ENCODE data around the gene CAMK1D. TPM values are rescaled to one million over a fixed set of nuclear protein-coding genes. Genes with fewer than 3 reads are reported as not detected.

Gene CAMK1D
- total and polyA plus RNA-seq, 10 of the 15 experiments (the other 5 are each of a cell fraction or from before 2014, with no cell fraction given): 2.1 to 35.5 (median 14.7) TPM

- Histone ChIP-seq H3K9me3 (replicated peaks; ENCODE audit: control insufficient read depth, insufficient read depth, low read length) (peaks cover 3% of the 10 kb centered on the region; the same call in 2 of the 3 replicates), H3K79me2 (ENCODE audit: control insufficient read depth, insufficient read depth, low read length) (no peaks in the 10 kb centered on the region), H4K20me1 (ENCODE audit: control insufficient read depth, insufficient read depth) (no peaks in the 10 kb centered on the region), H3K4me2 (ENCODE audit: control insufficient read depth, insufficient read depth) (no peak overlapping the region), H3K27me3 (replicated peaks in 1 of 2; ENCODE audit: control insufficient read depth in 2 of 2, insufficient read depth in 2 of 2, low read length in 1 of 2) (no peaks in the 10 kb centered on the region), H3K27ac (ENCODE audit: control insufficient read depth, insufficient read depth) (no peak overlapping the region), H2AFZ (ENCODE audit: control insufficient read depth, low read depth, low read length) (no peak overlapping the region), H3K4me3 (no peak overlapping the region), H3K4me1 (ENCODE audit: control insufficient read depth, insufficient read depth, low read length) (no peaks in the 10 kb centered on the region), H3K36me3 (ENCODE audit: control insufficient read depth in 2 of 2, insufficient read depth in 2 of 2, low read length in 1 of 2) (no peaks in the 10 kb centered on the region), H3K9ac (ENCODE audit: control insufficient read depth, insufficient read depth, low read length) (no peak overlapping the region)
- no peak for TF ChIP-seq SMC3 (IDR thresholded peaks at IDR 0.05; ENCODE audit: borderline replicate concordance, low read length)
- no peak for TF ChIP-seq RFX5 (IDR thresholded peaks at IDR 0.05; ENCODE audit: low read depth, low read length)
- no peak for TF ChIP-seq EED (IDR thresholded peaks at IDR 0.05; ENCODE audit: low read depth)
- no peak for TF ChIP-seq CBFB (IDR thresholded peaks at IDR 0.05; ENCODE audit: low read depth)
- TF ChIP-seq, protein P1, sequence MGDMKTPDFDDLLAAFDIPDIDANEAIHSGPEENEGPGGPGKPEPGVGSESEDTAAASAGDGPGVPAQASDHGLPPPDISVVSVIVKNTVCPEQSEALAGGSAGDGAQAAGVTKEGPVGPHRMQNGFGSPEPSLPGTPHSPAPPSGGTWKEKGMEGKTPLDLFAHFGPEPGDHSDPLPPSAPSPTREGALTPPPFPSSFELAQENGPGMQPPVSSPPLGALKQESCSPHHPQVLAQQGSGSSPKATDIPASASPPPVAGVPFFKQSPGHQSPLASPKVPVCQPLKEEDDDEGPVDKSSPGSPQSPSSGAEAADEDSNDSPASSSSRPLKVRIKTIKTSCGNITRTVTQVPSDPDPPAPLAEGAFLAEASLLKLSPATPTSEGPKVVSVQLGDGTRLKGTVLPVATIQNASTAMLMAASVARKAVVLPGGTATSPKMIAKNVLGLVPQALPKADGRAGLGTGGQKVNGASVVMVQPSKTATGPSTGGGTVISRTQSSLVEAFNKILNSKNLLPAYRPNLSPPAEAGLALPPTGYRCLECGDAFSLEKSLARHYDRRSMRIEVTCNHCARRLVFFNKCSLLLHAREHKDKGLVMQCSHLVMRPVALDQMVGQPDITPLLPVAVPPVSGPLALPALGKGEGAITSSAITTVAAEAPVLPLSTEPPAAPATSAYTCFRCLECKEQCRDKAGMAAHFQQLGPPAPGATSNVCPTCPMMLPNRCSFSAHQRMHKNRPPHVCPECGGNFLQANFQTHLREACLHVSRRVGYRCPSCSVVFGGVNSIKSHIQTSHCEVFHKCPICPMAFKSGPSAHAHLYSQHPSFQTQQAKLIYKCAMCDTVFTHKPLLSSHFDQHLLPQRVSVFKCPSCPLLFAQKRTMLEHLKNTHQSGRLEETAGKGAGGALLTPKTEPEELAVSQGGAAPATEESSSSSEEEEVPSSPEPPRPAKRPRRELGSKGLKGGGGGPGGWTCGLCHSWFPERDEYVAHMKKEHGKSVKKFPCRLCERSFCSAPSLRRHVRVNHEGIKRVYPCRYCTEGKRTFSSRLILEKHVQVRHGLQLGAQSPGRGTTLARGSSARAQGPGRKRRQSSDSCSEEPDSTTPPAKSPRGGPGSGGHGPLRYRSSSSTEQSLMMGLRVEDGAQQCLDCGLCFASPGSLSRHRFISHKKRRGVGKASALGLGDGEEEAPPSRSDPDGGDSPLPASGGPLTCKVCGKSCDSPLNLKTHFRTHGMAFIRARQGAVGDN (IDR thresholded peaks at IDR 0.05): no peak
- no peak for TF ChIP-seq SUPT20H (IDR thresholded peaks at IDR 0.05; ENCODE audit: borderline replicate concordance, control insufficient read depth, low read depth, low read length)
- TF ChIP-seq PKNOX1 (IDR thresholded peaks at IDR 0.05): no peak
- no peak for TF ChIP-seq CREB1 (IDR thresholded peaks at IDR 0.05; ENCODE audit: low read depth)
- no peak for TF ChIP-seq TCF12 (IDR thresholded peaks at IDR 0.05; ENCODE audit: low read depth, low read length)
- TF ChIP-seq, protein P2, sequence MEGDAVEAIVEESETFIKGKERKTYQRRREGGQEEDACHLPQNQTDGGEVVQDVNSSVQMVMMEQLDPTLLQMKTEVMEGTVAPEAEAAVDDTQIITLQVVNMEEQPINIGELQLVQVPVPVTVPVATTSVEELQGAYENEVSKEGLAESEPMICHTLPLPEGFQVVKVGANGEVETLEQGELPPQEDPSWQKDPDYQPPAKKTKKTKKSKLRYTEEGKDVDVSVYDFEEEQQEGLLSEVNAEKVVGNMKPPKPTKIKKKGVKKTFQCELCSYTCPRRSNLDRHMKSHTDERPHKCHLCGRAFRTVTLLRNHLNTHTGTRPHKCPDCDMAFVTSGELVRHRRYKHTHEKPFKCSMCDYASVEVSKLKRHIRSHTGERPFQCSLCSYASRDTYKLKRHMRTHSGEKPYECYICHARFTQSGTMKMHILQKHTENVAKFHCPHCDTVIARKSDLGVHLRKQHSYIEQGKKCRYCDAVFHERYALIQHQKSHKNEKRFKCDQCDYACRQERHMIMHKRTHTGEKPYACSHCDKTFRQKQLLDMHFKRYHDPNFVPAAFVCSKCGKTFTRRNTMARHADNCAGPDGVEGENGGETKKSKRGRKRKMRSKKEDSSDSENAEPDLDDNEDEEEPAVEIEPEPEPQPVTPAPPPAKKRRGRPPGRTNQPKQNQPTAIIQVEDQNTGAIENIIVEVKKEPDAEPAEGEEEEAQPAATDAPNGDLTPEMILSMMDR (IDR thresholded peaks at IDR 0.05 in 2 of 3, conservative IDR thresholded peaks at IDR 0.05 in 1 of 3; ENCODE audit: control insufficient read depth in 2 of 3, extremely low read depth in 1 of 3, insufficient read depth in 1 of 3, low read depth in 3 of 3, low read length in 3 of 3): no peak
- TF ChIP-seq YBX1 (IDR thresholded peaks at IDR 0.05): no peak
- no peak for TF ChIP-seq ZNF384 (IDR thresholded peaks at IDR 0.05; ENCODE audit: borderline replicate concordance, low read depth, low read length)
- TF ChIP-seq ATF7 (IDR thresholded peaks at IDR 0.05; ENCODE audit: low read depth): no peak
- TF ChIP-seq RBBP5 (conservative IDR thresholded peaks at IDR 0.05): no peak
- no peak for TF ChIP-seq GABPA (IDR thresholded peaks at IDR 0.05; ENCODE audit: low read depth)
- ChIA-PET CTCF (interaction anchor here (0.7 kb wide), 1 partner anchor 527 kb away, joined by 3 read pairs; no protein-coding TSS in a partner anchor), RAD21 (ENCODE audit: unreplicated experiment) (interaction anchor here (1.6 kb wide), 1 partner anchor 9 kb away, joined by 4 read pairs; no protein-coding TSS in a partner anchor), POLR2A (interaction anchor here (0.7 kb wide), 1 partner anchor 102 kb away, joined by 3 read pairs; no protein-coding TSS in a partner anchor), SMC1A (ENCODE audit: uncharacterized antibody, unreplicated experiment) (interaction anchor here (0.7 to 1.6 kb wide), 4 partner anchors 10 to 28 kb away, joined by 3 to 5 read pairs (median 4); no protein-coding TSS in a partner anchor)
- BruUV-seq (replicated peaks): no TSS peak
- FAIRE-seq (no peak), ATAC-seq (no peak), DNase-seq (ENCODE audit: low read depth, low spot score) (no peak)
- WGBS (ENCODE audit: insufficient coverage, insufficient replicate concordance, low lambda C conversion rate, missing lambda C conversion rate): 79% methylated on average over 12 of the region's 12 CpGs
- intact Hi-C loops (cut with micrococcal nuclease; ENCODE audit: unreplicated experiment) (no loop called here), in situ Hi-C loops (cut with MboI) (no loop called here)
Measured at GRCh38 chr10:12381536-12382156, 32.3 kb downstream of the CAMK1D start.

Measured in GM12878 (cell line).